ENCODE measurements around the gene ATG5. TPM values are rescaled to one million over a fixed set of nuclear protein-coding genes. Genes with fewer than 3 reads are reported as not detected.

The ATG5 gene
- total RNA-seq, 2 donors from 2014 or later = 21.1 to 26.5 TPM

DNA sequence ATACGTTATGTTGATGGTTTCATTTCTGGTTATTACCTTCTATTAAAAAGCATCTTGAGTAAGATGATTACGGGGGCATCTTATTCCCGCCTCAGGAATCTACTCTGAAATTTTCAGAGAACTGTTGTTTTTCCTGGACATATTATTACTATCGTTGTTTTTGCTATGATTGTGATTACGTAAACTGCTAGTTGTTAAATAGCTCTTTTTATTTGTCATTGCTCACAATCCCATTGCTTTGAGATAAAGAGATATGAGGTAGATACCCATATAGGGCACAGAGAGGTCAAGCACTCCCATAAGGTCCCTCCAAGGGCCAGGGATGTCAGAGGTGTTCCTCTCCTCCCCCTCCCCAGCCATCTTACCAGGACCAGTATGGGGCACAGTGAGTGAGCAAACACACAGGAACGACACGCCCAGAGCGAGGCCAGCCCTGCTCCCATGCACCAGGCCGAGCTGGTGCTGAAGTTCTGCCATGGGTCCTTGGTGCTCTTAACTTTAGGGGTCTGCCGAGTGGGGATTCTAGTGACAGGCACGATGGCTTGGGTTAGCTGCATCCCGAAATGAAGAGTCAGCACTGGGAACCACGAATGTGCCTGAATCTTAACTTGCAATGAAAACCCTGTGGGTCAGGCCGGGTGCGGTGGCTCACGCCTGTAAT lies 189.5 kb downstream of the ATG5 start:
- WGBS, 2 donors = 75 to 84% methylated on average over 8 to 16 of the region's 16 CpGs
- intact Hi-C loops (cut with DNase I) = no loop called here
- H3K9me3 ChIP-seq = no peaks in the 10 kb centered on the region
- H3K36me3 ChIP-seq (replicated peaks in 1 of 2; ENCODE audit: insufficient read depth in 1 of 2, low read depth in 2 of 2) = no peaks in the 10 kb centered on the region
- H3K27ac ChIP-seq = no peak overlapping the region
- no peaks in the 10 kb centered on the region for H3K4me1 ChIP-seq
- ATAC-seq (no peak), DNase-seq (no peak)
- H3K4me3 ChIP-seq = no peak overlapping the region
- TF ChIP-seq POLR2A (IDR thresholded peaks at IDR 0.05) = no peak
- TF ChIP-seq, protein P1, sequence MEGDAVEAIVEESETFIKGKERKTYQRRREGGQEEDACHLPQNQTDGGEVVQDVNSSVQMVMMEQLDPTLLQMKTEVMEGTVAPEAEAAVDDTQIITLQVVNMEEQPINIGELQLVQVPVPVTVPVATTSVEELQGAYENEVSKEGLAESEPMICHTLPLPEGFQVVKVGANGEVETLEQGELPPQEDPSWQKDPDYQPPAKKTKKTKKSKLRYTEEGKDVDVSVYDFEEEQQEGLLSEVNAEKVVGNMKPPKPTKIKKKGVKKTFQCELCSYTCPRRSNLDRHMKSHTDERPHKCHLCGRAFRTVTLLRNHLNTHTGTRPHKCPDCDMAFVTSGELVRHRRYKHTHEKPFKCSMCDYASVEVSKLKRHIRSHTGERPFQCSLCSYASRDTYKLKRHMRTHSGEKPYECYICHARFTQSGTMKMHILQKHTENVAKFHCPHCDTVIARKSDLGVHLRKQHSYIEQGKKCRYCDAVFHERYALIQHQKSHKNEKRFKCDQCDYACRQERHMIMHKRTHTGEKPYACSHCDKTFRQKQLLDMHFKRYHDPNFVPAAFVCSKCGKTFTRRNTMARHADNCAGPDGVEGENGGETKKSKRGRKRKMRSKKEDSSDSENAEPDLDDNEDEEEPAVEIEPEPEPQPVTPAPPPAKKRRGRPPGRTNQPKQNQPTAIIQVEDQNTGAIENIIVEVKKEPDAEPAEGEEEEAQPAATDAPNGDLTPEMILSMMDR (IDR thresholded peaks at IDR 0.05) = no peak
- no peaks in the 10 kb centered on the region for H3K27me3 ChIP-seq

DNA sequence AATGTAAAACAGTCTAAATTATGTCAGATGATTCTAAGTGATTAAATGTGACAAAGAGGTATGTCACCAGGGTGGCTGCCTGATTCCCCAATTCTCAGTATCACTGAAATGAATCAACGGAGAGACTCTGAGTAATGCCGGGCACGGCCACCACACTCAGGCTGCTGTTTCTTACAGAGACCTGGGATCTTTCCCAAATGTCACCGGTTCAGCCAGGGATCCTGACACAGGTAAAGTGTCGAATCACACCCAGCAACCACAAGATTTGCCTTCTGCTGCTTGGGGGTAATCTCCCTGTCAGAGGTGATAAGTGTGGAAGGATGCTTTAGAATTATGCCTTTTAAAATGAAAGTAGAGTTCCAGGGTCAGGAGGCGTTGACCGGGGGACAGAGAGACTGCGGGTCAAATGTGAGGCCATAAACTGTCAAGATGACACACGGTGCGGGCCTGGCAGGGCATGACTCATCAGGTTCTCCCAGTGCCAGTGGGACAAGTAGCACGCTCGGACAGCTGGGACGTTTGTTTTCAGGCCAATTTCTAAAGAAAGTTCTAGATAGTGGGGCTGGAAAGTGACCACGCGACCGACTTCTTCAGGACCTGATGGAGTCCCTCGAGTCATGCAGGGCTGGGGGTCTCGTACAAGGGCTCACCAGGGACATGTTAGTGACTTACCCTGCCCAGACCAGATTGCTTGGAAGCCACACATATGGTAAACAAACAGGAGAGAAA lies 190.5 kb downstream of the ATG5 start:
- Histone ChIP-seq H3K36me3 (replicated peaks in 1 of 2; ENCODE audit: insufficient read depth in 1 of 2, low read depth in 2 of 2) (no peaks in the 10 kb centered on the region), H3K4me1 (no peaks in the 10 kb centered on the region), H3K27ac (no peak overlapping the region), H3K4me3 (no peak overlapping the region), H3K27me3 (no peaks in the 10 kb centered on the region), H3K9me3 (no peaks in the 10 kb centered on the region)
- WGBS, 2 donors = 67 to 73% methylated on average over 18 of the region's 18 CpGs
- no peak for ATAC-seq
- intact Hi-C loops (cut with DNase I) = no loop called here
- TF ChIP-seq, protein P1 (IDR thresholded peaks at IDR 0.05) = no peak
- no peak for TF ChIP-seq POLR2A (IDR thresholded peaks at IDR 0.05)
- DNase-seq = no peak

Small RNA genes lying within 50 kb of the gene (small RNA-seq; reads per million reads assigned to genes)
- not detected for gene RF00015
- not detected for gene RN7SL47P
- gene RNU6-344P = not detected

Other genes with a start within 250 kb of the ATG5 start
- 1 to 10 TPM; 1.3 to 2.6 TPM for gene PRDM1, start 239.4 kb downstream of the ATG5 start, total RNA-seq
- 10 to 100 TPM; 10.1 to 11.5 TPM for gene CRYBG1, start 35.0 kb upstream of the ATG5 start, total RNA-seq